HG02981 (cell line): ENCODE measurements around the gene APP.
"Not testable (repeated sequence)": the region's sequence is repeated elsewhere in the genome, so short reads cannot be mapped to it uniquely, and the experiment has no call there.

Experiments used
- ATAC-seq: cut with Tn5 transposase; IDR thresholded peaks from one replicate; pipeline ENCODE4 v1.9.1; 2021; ENCODE audit warnings: mild to moderate bottlenecking, moderate library complexity; ENCODE audit not compliant: unreplicated experiment

APP gene

DNA sequence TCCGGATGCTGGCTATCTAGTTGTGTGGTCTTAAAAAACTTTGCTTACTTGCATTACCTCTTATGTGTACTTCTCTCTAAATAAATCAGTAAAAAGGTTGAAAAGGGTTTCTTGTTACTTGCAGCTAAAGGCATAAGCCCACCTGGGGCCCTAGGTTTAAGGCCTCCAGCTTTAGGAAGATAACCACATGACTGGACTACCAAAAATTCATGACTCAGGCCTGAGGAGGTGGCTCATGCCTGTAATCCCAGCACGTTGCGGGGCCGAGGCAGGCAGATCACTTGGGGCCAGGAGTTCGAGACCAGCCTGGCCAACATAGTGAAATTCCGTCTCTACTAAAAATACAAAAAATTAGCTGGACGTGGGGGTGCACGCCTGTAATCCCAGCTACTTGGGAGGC, 142.9 kb downstream of the APP start:
- no peak for ATAC-seq

DNA sequence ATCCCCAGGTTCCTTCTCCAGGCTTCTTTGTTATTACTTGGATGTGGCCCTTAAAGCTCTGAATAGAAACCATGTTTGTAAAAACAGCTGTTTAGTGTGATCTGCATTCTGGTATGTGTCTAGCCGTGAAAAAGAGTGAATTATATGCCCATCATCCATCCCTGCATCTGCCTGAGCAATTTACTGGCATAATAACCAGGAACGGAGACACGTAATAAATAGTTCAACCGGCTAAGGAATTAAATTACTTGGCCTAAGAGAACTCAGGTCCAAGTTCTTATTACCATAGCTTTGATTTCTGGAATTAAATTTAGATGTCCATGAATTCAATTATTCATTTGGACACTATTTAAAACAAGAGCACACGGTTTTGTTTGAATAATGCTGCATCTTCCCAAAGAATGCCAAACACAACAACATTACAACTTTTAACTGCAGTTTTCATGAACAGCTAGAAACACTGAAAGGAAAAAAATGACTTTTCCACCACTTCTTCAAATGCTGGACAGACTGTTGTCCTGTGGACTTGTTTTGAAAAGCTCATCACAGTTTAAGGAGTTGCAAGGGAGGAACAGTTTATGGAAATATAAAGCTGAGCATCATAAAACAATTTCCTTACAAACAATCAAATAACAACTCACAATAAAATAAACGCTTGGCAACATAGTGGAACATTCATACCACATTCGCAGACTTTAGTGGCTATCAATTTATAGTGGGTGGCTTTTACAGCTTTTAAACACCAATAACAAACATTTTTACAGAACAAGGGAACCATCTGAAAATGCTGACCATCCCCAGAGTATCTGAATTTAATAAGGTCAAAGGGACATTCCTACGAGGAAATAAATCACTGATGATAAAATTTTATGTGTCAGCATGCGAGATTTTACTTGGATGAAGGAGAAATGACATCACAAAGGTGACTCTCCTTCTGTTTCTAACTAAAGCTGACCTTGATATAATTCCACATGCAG, 144.7 kb downstream of the APP start:
- no peak for ATAC-seq

DNA sequence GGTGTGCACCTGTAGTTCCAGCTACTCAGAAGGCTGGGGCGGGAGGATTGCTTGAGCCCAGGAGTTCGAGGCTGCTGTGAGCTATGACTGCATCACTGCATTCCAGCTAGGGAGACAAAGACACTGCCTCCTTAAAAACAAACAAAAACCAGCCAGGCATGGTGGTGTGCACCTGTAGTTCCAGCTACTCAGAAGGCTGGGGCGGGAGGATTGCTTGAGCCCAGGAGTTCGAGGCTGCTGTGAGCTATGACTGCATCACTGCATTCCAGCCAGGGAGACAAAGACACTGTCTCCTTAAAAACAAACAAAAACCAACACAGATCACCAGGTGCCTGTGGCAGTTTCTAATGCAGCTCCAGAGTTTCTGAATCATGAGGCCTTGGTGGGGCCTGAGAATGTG, 147.2 kb downstream of the APP start:
- not testable (repeated sequence) for ATAC-seq

DNA sequence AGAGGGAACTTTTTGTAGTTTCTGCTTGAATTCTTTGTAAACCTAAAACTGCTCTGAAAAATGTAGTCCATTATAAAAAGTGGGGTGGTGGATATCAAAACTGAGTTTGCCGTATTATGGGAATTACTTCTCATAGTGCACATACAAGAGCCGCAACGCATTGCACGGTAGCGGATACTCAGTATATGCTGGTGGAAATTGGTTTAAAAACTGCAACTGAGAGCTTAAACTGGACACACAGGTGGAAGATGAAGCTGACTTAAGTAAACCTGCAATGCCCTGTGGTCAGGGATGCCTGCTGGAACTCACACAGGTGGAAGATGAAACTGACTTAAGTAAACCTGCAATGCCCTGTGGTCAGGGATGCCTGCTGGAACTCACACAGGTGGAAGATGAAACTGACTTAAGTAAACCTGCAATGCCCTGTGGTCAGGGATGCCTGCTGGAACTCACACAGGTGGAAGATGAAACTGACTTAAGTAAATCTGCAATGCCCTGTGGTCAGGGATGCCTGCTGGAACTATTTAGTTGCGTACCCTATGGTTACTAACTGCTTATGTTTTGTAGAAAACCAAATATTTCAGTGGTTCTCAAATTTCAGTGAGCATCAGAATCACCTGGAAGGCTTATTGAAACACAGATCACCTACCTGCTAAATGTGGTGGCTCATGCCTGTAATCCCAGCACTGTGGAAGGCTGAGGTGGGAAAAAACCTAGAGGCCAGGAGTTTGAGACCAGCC, 147.8 kb downstream of the APP start:
- ATAC-seq, result not testable (repeated sequence)

DNA sequence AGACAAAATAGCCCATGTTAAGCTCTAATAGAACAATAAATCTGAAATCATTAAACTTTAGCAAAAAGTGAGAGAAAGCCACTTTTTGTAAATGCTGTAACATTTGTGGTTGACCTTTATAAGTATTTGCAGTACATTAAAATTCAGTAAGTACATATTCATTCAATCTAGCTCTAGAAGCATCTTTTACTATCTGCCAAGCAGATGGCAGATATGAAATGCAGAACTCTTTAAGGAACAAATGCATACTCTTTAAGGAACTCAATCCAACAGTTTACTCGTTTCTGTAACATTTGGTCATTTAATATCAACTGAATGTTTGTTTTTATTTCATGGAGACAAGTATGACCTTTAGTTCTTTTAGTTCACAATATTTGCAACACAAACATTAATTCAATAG, 150.1 kb downstream of the APP start:
- no peak for ATAC-seq

DNA sequence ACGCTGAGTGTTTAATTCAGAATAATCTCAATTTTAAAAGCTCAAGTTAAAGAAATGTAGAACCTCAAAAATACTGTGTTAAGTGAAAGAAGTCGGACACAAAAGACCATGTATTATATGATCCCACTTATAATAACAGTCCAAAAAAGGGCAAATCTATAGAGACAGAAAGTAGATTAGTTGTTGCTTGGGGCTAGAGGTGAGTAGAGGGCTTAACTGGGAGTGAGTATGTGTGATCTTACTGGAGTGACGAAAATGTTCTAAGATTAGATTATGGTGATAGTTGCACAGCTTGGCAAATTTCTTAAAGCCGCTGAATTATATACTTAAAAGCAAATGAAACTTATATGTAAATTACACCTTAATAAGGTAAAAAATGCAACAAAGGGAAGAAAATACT, 150.5 kb downstream of the APP start:
- ATAC-seq, result no peak

DNA sequence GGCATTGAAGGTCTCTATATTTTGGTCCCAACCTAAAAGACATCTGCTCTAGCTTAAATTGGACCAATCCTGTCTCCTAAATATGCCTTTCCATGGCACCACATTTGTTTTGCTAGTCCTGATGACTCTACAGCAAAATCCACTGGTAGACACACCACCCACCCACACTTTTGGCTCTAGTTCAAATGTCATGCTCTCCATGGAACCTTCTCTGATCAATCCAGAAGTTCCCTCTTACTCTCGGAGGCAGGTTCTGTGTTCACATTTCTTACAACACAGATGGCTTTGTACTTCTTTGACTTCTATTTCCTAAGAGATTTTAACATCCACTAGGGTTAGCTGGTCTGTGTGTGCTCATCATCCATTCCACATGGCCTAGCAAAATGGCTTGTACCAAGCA, 151.3 kb downstream of the APP start:
- no peak for ATAC-seq

DNA sequence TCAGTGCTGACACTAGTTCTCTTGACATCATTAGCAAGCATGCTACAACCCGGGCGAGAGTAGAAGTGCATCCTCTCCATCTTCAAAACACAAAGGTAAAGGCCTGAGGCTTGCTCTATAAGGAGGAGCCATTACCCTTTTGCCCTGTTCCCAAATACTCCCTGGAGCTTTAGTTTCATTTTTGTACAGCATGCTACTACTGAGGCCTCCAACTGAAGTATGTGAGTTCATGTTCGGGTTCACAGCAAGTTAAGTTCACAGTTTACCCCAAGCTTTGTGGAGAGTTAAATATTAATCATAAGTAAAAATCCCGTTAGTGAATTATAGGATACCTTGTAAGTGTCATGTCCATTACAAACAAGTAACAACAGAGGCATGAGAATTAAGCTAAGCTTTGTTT, 156.6 kb downstream of the APP start:
- ATAC-seq, result no peak

DNA sequence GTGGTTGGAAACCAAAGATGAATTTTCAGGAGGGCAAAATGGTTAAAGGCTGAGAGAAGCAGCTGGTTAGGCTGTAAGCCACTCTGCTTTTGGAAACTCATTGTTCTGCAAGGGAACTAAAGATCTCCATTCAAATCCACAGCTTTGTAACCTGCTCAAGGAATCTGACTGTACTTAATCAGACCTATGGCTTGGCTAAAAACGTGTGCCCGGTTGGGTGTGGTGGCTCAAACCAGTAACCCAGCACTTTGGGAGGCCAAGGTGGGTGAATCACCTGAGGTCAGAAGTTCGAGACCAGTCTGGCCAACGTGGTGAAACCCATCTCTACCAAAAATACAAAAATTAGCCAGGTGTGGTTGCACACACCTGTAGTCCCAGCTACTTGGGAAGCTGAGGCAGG, 158.1 kb downstream of the APP start:
- ATAC-seq, result not testable (repeated sequence)

DNA sequence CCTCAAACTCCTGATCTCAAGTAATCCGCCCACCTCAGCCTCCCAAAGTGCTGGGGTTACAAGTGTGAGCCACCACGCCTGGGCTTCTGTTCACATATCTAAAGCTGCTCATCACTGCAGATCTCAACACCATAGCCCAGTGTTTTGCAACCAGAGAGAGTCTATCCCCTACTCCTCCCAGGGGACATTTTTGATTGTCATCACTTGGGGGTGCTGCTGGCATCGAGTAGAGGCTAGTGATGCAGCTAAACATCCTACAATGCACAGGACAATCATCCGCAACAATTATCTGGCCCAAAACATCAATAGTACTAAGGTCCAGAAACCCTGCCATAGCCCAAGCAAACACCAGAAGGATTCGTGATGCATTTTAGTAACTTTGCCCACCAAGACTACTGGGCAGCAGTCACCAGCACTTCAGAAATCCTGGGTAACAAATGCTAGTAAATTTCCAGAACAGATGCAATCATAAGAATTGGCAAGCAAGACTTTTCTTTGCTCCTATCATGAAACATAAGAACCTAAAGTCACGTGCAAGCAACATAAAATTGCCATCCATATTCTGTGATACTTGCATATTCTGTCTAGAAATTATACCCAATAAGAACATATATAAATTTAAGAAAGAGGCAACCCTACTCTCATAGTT, 159.2 kb downstream of the APP start:
- no peak for ATAC-seq

DNA sequence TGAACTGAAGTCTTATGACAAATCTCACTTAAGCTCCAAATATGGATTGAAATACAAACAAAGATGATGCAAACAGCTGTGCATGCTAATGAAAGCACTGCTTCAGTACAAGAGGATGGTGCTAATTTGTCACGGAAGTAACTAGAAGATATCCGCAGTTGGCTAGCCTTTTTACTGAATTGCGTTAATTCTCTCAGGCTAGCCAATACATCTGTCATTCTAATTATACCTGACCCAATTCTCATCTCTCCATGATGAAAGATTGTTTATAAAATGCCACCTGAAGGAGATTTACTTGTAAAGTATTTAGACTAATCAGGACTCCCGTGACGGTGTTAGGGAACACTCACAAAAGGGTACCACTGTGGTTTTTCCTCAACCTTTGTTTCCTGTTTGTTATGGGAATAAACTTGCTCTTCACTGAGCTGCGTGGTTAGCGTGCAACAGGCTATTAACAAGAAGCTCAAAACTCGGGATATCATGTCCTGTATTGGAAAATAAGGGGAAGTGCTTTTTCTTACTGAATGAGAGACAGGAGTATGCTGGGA, 162.5 kb downstream of the APP start:
- ATAC-seq, result no peak

DNA sequence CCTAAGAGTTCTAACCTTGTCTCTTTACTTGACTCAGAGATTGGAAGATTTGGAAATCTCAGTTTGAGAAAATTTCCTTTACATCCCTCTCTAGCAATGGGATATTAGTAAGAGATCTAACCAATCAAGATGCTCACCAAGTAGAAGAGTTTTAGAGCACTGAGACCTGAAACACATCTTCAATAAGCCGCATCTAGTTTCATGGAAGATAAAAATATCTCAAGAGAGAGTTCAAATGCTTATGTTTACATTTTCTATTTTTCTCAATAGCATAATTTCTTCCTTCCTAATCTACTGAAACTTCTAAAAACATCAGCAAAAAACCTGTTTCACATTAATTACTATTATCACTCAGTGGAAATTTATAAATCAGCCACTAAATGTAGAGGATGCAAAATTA, 165.1 kb downstream of the APP start:
- ATAC-seq, result no peak

DNA sequence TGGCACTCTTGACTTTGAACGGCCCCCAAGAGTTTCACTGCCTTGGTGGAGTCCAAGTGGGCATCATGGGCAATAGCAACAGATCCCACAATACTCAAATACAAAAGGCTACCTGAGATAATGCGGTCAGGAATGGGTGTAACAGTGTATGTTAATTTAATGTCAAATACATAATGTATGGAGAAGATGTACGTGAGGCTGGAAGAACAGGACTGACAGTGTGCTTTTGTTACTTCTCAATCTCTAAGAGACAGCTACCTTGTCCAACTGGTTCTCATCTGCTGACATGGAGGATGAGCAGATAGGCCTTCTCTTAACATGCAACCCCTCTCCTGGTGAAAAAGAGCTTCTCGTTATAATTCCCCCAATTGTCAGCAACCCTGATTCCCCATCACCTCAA, 167.2 kb downstream of the APP start:
- ATAC-seq, result no peak

DNA sequence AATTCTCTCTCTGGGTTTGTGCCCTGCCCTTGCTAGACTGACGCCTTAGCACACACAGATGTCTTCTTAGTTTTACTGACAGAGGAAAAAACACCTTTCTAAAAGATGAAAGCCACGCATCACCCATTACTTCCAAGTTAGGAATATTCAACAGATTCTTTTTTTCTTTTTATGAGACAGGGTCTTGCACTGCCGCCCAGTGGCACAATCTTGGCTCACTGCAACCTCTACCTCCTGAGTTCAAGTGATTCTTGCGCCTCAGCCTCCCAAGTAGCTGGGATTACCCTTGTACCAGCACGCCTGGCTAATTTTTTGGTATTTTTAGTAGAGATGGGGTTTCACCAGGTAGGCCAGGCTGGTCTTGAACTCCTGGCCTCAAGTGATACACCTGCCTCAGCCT, 169.2 kb downstream of the APP start:
- no peak for ATAC-seq

DNA sequence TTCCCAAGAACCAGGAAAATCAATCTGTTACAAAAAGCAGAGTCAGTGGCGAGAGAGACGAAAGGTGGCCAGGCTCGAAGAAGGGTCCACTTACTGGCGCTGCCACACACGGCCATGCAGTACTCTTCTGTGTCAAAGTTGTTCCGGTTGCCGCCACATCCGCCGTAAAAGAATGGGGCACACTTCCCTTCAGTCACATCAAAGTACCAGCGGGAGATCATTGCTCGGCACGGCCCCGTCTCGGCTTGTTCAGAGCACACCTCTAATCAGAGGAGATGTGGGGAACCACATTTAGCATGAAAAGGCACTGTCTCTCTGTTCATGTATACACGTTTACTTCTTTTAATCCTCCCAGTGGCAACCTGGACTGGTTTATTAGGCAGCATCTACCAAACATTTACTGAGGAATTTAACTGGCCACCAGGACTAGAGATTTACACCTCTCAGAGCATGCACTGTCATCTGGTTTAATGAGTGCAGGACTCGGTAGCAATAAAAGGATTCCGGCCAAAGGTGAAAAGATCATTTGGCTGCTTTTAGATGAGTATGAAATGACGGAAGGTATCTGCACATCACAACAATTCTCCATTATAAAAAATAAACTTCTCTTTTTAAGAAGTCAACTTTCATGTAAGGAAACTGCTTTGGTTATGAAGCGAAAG, 170.5 kb downstream of the APP start:
- ATAC-seq, result no peak

DNA sequence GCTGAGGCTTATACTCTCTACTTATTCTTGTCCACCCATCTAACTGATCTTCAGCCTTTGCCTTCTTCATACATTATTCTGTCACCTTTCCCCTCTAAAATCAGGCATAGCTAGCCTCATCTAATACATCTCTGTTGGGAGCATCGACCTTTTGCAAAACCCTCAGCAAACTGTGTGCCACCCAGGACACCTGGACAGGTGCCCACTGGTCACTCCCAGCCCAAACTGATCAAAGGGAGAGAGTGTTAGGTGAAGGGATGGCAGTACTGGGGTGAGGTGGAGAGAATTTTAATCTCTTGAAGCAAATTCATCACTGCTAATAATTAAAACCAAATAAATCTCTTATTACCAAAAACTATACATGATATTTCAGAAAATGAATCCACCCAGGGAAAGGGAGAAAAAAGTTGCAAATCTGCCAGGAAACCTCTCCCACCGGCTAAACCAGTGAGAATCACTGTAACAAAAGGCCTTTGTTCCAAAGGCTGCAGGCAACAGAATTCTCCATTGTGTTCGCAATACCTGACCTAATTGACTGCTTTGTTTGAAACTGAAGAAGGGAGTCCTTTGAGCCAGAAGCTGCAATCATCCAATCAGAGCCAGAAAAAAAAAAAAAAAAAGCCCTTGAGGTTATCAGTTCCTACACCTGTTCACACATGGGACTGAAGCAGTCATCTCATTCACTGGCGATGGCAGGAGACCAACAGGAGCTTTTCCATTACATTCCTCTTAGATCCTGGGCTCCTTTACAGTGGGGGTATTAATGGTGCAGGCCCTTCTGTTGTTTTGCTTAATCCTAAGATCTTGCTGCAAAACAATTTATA, 172.6 kb downstream of the APP start:
- ATAC-seq, result no peak

DNA sequence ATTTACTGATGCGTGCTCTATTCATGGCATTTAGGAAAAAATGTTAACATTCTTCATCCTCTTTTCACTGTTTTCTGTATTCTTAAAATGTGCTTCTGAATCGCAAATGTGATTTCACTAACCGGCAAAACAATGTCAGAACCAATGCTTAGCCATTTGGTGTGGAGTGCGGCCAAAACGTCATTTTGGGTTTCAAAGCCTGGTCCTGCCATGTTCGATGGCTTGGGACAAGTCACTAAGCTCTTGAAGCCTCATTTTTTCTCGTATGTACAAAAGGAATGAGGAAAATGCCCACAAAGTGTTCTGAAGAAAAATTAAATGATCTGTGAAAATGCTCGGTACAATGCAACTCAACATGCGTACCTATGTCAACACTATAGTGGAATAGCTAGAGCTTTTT, 175.3 kb downstream of the APP start:
- ATAC-seq, result no peak

DNA sequence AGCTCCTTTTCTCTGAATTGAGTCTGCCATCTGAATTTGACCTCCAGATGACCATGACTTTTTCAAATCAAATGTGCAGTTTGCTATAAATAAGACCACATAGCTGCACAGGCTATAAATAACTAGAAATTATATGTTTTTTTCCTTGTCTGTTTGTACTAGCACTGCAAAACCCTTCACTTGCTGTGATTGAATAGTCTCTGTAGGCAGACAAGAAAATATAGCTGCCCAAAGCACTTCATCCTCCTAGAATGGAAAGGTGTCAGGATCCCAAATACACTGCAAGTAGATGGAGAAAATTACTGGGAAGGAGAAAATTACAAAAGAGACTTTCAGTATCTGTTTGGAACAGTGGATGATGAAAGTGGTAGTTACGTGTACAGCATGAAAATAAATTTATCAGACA, 175.8 kb downstream of the APP start:
- no peak for ATAC-seq

DNA sequence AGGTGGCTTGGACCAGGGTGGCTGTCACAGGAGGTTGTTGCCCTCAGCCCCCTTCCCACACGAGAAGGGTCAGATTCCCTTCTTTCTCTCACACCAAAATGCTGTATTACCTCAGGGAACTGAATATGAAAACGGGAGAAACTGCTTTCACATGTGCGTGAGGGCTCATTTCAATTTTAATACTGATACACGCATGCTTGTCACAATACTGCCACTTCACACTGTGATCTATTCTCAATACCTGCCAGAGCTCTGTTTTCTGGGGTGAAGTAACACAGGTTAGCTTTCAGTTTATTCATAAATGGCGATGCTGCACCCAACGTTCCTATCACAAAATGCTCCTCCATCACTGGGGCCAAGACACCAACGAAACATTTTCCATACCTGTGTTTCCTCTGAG, 181.8 kb downstream of the APP start:
- ATAC-seq, result no peak

DNA sequence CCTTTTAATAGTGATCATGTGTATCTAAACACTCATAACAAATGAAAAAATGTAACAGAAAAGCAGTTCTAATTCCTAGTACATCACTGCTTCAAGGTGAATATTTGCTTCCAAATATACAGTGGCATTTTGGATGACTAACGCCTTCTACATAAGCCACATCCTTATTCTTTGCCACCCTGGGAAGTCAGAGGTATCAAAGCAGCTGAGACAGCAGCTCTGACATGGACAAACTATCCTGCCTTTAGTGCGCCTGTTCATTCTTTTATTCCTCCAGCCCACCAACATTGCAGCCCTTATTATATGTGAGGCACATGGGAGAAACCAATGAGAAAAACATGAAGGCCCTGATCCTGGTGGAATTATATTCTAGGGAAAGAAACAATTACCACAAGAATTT, 183.0 kb downstream of the APP start:
- no peak for ATAC-seq
